ENCODE results near the gene SPAG16. TPM values are rescaled to one million over a fixed set of nuclear protein-coding genes. Genes with fewer than 3 reads are reported as not detected.

Gene SPAG16
- total RNA-seq, 4 donors from 2014 or later: 25.5 to 42.7 (median 27.8) TPM

DNA sequence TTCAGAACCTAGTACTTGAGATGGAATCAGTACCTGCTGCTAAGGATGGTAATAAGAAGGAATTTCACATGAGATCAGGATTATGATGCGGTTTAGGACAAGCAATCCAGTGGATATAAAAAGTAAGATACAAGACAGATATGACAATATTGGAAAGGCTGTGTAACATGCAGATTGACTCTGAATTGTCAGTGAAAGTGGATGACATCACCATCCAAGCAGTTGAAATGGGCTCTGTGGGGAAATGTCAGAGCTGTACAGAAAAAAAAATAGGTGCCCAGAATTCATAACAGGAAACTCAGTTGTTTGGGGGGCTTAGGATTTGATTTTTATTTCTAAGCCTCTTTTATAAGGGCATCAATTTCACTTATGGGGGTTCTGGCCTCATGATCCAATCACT lies 438.3 kb downstream of the SPAG16 start:
- Histone ChIP-seq H3K4me3 (no peak overlapping the region), H3K27me3 (no peaks in the 10 kb centered on the region), H3K36me3 (no peaks in the 10 kb centered on the region), H3K4me1 (peaks cover 0 to 6% (median 0%) of the 10 kb centered on the region in 4 donors), H3K27ac (no peak overlapping the region), H3K9me3 (peaks cover 0 to 3% (median 0%) of the 10 kb centered on the region in 4 donors)
- DNase-seq (ENCODE audit: low spot score in 2 of 2): no peak
- WGBS, 2 donors: 64 to 66% methylated on average over 1 of the region's 1 CpG
- TF ChIP-seq, protein P1, sequence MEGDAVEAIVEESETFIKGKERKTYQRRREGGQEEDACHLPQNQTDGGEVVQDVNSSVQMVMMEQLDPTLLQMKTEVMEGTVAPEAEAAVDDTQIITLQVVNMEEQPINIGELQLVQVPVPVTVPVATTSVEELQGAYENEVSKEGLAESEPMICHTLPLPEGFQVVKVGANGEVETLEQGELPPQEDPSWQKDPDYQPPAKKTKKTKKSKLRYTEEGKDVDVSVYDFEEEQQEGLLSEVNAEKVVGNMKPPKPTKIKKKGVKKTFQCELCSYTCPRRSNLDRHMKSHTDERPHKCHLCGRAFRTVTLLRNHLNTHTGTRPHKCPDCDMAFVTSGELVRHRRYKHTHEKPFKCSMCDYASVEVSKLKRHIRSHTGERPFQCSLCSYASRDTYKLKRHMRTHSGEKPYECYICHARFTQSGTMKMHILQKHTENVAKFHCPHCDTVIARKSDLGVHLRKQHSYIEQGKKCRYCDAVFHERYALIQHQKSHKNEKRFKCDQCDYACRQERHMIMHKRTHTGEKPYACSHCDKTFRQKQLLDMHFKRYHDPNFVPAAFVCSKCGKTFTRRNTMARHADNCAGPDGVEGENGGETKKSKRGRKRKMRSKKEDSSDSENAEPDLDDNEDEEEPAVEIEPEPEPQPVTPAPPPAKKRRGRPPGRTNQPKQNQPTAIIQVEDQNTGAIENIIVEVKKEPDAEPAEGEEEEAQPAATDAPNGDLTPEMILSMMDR (IDR thresholded peaks at IDR 0.05): no peak
- TF ChIP-seq EP300 (IDR thresholded peaks at IDR 0.05): no peak
- TF ChIP-seq POLR2A (IDR thresholded peaks at IDR 0.05): no peak

DNA sequence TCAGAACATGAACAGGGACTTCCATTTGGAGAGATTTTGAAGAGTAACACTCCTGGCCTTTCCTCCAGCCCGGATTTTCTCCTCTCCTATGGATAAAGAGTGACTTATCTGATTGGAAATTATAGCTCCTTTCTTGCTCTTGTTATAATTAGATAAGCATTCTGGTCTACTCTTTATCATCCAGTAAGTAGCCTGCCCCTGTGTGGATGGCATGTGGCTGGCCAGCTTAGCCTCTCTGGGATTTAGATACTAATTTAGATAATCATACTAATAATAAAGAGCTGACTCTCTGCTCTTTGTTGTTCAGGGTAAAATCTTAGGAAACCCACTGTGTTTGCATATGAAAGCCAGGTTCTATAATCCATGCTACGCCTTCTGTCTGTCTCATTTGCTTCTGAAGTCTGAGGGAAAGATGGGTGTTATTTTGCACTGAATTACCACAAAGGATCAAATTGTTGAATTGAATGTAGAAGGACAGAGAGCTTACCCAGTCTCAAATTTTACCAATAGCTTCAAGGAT lies 438.8 kb downstream of the SPAG16 start:
- Histone ChIP-seq H3K4me3 (no peak overlapping the region), H3K9me3 (peaks cover 0 to 3% (median 0%) of the 10 kb centered on the region in 4 donors), H3K27ac (no peak overlapping the region), H3K27me3 (no peaks in the 10 kb centered on the region), H3K4me1 (peaks cover 0 to 6% (median 0%) of the 10 kb centered on the region in 4 donors), H3K36me3 (no peaks in the 10 kb centered on the region)
- DNase-seq (ENCODE audit: low spot score in 2 of 2): no peak
- TF ChIP-seq EP300 (IDR thresholded peaks at IDR 0.05): no peak
- TF ChIP-seq, protein P1 (IDR thresholded peaks at IDR 0.05): no peak
- TF ChIP-seq POLR2A (IDR thresholded peaks at IDR 0.05): no peak
- WGBS, 2 donors: 65 to 71% methylated on average over 2 of the region's 2 CpGs

DNA sequence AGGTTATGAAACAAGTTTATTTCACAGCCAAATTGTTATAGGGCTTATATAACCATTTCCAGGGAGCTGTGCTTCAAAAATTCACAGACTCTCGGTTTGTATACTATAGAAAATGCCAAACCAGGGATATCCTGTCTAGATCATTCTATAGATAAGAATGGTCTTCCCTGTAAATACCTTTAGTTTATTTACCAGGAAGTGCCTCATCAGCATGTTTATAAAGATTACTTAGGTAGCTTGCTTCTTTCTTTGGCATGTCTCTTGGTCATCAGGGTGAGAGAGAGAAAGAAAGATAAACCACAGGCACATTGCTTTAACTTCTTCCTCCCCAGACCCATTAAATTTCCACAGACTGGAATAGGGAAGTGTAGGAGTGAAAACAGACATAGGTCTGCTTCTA lies 439.4 kb downstream of the SPAG16 start:
- Histone ChIP-seq H3K4me3 (no peak overlapping the region), H3K36me3 (no peaks in the 10 kb centered on the region), H3K4me1 (peaks cover 0 to 6% (median 0%) of the 10 kb centered on the region in 4 donors), H3K9me3 (no peaks in the 10 kb centered on the region), H3K27ac (no peak overlapping the region), H3K27me3 (no peaks in the 10 kb centered on the region)
- no peak for DNase-seq (ENCODE audit: low spot score in 2 of 2)
- 30 to 44% methylated on average over 1 of the region's 1 CpG for WGBS, 2 donors
- TF ChIP-seq, protein P1 (IDR thresholded peaks at IDR 0.05): no peak
- no peak for TF ChIP-seq POLR2A (IDR thresholded peaks at IDR 0.05)
- TF ChIP-seq EP300 (IDR thresholded peaks at IDR 0.05): no peak

DNA sequence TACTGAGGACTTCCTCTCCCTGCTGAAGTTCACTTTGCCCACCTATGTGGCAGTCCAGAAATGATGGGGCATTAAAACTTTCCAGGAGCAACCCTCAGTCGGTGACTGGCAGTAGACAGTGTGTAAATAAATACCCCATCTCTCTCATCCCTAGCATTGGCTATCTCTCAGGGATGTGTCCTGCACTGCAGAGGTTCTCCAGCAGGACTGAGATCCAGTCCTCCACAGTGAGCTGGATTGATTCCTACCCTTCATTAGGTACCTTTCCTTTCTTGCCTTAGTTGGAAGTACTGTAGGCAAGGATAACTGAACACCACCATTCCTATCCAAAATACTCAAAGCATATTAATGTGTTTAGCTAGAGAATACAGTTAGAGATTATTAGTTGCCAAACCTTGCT lies 441.8 kb downstream of the SPAG16 start:
- Histone ChIP-seq H3K4me3 (no peak overlapping the region), H3K27me3 (no peaks in the 10 kb centered on the region), H3K4me1 (peaks cover 0 to 6% (median 0%) of the 10 kb centered on the region in 4 donors), H3K27ac (no peak overlapping the region), H3K36me3 (no peaks in the 10 kb centered on the region), H3K9me3 (no peaks in the 10 kb centered on the region)
- WGBS, 2 donors: 81 to 100% methylated on average over 1 of the region's 1 CpG
- DNase-seq (ENCODE audit: low spot score in 2 of 2): no peak
- no peak for TF ChIP-seq POLR2A (IDR thresholded peaks at IDR 0.05)
- TF ChIP-seq, protein P1 (IDR thresholded peaks at IDR 0.05): no peak
- TF ChIP-seq EP300 (IDR thresholded peaks at IDR 0.05): no peak

DNA sequence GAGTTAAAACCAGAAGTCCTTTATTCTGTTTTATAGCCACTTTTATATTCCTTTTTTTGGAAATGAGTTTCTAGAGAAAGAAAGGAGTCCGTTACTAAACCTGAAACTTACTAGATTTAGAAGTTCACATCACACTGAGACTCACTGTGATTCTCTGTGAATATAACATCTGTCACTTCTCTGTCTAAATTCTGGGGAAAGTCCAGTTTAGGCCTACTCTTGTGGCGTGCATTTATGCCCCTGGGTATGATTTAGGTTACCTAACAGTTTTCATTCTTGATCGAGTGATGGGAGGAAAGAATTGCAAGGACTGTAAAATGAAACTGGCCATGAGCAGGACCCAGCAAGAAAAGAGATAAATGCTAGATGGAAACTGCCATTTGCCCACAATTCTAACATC lies 449.6 kb downstream of the SPAG16 start:
- H3K27me3 ChIP-seq: no peaks in the 10 kb centered on the region
- TF ChIP-seq POLR2A (IDR thresholded peaks at IDR 0.05) (no peak), EP300 (IDR thresholded peaks at IDR 0.05) (no peak)
- TF ChIP-seq, protein P1 (IDR thresholded peaks at IDR 0.05): no peak
- H3K4me1 ChIP-seq: no peaks in the 10 kb centered on the region

More for the DNA sequence above, 449.6 kb downstream of the SPAG16 start:
- Histone ChIP-seq H3K27ac (no peak overlapping the region), H3K4me3 (no peak overlapping the region), H3K9me3 (no peaks in the 10 kb centered on the region), H3K36me3 (no peaks in the 10 kb centered on the region)
- 72 to 82% methylated on average over 3 of the region's 3 CpGs for WGBS, 2 donors
- no peak for DNase-seq (ENCODE audit: low spot score in 2 of 2)

All from tibial nerve (tissue), 4 donors.